ENCODE data around the gene TLR8.
"Not testable (repeated sequence)": the region's sequence is repeated elsewhere in the genome, so short reads cannot be mapped to it uniquely, and the experiment has no call there.

The TLR8 gene

DNA sequence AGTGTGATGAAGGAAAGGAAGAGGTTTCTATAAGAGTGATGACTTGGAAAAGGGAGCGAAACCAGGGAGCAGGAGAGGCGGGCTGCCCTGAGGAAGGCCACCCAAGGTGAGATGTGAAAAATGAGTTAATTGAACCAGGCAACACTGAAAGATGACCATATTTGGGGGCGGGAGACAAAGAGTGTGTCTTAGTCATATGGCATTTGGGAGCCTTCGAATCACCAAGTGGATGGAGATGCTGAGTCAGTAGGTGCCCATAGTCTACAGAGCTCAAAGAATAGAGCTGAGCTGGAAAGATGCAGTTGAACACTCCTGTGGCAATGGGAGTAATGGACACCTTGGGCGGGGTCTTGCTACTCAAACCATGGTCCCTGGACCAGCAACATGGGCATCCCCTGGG is 8.3 kb upstream of the TLR8 start:
- no peak for DNase-seq

DNA sequence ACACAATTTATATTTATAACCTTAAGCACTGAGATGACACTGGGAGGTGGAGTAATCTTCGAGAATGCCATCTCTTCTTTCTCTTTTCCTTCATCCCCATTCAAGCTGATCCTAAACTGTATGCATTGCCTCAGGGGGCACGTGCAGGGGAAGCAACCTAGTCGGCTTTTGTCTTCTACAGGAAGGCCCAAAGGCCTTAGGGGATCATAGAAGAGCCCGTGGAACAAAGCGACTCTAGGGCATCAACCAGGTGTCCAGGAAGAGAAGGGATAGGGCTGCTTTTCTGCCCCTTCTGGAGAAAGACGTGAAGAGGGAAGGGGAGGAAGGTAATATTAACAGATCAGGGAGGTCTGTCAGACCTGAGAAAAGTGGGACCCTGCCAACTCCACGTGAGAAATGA is 6.9 kb upstream of the TLR8 start:
- DNase-seq: no peak

- peak in 1 of 2 donors; percentile 38 for DNase-seq
These were observed 4.9 kb upstream of the TLR8 start for GRCh38 chrX:12901486-12901885.

DNA sequence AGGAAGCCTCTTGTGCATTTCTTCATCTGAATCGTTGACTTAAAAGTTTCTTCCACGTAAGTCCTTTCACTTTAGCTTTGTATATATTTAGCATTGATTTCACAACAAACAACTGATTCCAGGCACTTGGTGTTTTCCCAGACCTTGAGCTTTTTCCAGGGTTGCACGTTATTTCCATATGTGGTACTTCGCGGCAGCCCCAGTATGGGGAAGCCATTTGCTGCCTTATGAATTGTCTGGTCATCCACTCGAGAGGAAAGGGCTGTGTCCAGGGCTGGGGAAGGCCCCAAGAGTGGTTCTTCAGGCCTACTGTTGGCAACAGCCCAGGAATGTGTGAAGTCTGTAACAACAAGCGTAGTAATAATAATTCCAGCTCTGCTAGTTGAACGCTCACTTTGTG is 2.8 kb upstream of the TLR8 start:
- no peak for DNase-seq

DNA sequence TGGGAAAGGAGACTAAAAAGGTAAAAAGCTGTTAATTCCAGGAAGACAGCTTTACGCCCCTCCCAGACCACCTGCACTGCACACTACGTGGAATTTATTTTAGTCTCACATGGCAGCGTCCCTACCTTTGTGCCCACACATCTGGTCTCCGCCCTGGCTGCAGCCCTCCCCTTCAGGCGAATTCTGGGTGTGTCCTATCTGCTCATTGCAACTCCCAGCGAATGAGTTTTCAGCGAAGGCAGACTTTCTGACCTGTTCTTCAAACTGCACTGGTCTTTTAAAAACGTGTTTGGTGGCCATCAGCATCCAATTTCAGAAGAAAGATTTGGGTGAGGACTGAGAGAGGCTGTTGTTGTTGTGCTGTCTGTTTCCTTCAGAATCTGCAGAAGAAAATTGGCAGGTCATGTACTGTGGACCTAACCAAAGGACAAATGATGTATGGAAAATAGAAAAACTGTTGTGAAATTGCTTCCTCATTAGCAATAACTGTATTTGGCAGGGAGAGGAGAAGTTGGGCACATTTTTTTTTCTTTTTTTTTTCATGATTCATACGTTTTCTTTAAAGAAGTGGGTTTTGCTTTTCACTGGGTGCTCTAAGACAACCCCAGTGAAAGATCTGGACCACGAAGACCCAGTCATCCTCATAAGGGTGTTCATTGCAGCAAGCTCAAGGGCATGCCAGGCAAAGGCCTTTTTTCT is 4.2 kb downstream of the TLR8 start:
- no peak for DNase-seq

GRCh38 chrX:12911122-12911470 is 4.7 kb downstream of the TLR8 start:
- DNase-seq: no peak

DNA sequence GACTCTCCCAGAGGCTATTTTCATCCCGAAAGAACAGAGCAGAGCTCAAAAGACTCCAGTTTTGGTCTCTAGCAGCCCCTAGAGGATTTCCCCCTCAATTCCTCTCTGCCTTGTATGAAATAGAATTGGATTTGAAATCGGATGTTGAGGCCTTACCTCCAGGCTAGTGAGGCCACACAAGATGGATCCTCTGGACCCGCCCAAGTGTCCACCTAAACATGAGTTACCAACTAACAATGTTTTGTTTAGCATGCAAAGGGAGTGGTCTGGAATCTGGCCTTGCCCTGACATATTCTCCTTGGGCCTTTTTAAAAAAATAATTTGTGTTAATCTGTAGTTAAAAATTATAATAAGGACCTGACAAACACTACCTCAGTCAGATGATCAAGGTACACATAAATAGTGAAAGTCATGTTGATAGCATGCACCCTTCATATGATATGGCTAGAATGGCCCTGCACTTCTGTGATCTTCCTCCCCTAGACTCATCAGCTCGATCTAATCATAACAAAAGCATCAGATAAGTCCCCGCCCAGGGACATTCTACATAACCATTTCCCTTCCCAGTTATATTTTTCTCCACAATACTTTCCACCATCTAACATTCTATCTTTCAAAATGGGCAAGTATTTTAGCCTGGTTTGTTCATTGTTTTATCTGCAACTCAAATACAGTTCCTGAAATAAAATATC is 6.5 kb downstream of the TLR8 start:
- no peak for DNase-seq

GRCh38 chrX:12917753-12918152 is 11.3 kb downstream of the TLR8 start:
- DNase-seq: no peak

DNA sequence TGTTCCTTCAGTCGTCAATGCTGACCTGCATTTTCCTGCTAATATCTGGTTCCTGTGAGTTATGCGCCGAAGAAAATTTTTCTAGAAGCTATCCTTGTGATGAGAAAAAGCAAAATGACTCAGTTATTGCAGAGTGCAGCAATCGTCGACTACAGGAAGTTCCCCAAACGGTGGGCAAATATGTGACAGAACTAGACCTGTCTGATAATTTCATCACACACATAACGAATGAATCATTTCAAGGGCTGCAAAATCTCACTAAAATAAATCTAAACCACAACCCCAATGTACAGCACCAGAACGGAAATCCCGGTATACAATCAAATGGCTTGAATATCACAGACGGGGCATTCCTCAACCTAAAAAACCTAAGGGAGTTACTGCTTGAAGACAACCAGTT is 12.6 kb downstream of the TLR8 start:
- no peak for DNase-seq

DNA sequence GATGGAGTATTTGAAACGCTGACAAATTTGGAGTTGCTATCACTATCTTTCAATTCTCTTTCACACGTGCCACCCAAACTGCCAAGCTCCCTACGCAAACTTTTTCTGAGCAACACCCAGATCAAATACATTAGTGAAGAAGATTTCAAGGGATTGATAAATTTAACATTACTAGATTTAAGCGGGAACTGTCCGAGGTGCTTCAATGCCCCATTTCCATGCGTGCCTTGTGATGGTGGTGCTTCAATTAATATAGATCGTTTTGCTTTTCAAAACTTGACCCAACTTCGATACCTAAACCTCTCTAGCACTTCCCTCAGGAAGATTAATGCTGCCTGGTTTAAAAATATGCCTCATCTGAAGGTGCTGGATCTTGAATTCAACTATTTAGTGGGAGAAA is 13.2 kb downstream of the TLR8 start:
- DNase-seq: no peak

- DNase-seq: no peak
These were observed 14.6 kb downstream of the TLR8 start for GRCh38 chrX:12920990-12921389.

DNA sequence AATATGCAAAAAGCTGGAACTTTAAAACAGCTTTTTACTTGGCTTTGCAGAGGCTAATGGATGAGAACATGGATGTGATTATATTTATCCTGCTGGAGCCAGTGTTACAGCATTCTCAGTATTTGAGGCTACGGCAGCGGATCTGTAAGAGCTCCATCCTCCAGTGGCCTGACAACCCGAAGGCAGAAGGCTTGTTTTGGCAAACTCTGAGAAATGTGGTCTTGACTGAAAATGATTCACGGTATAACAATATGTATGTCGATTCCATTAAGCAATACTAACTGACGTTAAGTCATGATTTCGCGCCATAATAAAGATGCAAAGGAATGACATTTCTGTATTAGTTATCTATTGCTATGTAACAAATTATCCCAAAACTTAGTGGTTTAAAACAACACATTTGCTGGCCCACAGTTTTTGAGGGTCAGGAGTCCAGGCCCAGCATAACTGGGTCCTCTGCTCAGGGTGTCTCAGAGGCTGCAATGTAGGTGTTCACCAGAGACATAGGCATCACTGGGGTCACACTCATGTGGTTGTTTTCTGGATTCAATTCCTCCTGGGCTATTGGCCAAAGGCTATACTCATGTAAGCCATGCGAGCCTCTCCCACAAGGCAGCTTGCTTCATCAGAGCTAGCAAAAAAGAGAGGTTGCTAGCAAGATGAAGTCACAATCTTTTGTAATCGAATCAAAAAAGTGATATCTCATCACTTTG is 15.6 kb downstream of the TLR8 start:
- DNase-seq: no peak

DNA sequence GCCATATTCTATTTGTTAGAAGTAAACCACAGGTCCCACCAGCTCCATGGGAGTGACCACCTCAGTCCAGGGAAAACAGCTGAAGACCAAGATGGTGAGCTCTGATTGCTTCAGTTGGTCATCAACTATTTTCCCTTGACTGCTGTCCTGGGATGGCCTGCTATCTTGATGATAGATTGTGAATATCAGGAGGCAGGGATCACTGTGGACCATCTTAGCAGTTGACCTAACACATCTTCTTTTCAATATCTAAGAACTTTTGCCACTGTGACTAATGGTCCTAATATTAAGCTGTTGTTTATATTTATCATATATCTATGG is 16.1 kb downstream of the TLR8 start:
- no peak for DNase-seq

DNA sequence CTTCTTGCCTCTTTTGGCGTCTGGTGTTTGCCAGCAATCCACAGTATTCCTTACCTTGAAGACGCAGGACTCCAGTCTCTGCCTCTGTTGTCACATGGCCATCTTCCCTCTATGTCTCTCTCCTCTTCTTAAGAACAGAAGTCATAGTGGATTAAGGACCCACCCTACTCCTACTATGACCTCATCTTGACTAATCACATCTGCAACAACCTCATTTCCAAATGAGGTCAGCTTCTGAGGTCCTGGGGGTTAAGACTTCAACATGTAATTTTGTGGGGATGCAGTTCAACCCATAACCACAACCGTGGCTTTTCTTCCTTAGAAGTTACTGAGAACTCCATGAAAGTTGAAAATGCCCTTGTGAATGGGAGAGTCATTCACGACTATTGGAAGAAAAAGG is 23.3 kb downstream of the TLR8 start:
- DNase-seq: no peak

DNA sequence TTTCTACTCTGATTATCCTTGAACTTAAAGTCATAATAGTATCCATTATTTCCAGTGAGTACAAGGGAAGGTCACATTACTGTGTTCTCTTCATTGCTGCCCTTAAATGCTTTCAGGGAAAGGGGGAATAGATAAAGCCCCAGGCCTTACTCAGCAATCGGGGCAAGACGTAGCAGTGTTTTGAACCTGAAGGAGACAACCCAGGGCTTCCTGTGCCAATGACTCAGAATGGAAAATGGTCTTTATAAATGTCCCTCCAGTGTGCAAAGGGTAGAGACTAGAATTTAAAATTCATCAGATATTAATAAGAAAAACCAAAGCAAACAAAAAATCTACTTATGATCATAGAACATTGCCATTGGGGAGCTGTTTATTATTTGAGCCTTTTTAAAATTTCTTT is 23.7 kb downstream of the TLR8 start:
- DNase-seq: no peak

DNA sequence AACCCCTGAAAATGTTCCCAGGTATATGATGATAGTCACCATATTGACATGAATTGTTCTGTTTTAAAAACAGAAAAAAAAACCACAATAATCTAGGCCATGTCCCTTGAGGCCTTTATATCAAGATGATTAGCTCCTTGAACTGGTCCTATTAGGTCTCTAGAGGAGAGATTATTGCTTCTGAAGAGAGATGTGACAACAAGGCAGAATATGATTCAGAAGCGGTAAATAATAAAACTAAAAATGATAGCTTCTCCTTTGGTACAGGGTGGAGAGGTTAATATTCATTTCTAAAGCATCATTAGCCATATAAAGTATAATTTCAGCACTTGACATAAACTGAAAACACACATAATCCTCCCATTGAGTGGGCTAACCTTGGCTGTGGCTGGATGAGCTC is 25.8 kb downstream of the TLR8 start:
- DNase-seq: no peak

GRCh38 chrX:12934850-12935249 is 28.4 kb downstream of the TLR8 start:
- no peak for DNase-seq

DNA sequence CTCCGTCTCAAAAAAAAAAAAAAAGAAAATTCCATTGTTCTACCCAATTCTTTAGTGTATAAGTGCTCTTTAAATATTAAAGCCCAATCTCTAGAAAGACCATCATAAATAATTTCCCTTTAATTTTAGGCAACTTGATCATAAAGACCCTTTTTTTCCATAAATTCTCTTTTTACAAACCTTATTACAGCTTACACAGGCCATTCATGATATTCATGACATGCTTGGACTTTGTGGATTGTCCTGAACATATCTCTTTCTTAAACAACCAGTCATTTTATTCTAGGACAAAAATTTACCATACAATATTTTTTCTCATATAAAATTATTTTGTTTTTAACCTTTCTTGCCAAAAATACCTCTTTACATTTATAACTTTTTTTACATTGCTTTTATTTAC is 30.5 kb downstream of the TLR8 start:
- no peak for DNase-seq

DNA sequence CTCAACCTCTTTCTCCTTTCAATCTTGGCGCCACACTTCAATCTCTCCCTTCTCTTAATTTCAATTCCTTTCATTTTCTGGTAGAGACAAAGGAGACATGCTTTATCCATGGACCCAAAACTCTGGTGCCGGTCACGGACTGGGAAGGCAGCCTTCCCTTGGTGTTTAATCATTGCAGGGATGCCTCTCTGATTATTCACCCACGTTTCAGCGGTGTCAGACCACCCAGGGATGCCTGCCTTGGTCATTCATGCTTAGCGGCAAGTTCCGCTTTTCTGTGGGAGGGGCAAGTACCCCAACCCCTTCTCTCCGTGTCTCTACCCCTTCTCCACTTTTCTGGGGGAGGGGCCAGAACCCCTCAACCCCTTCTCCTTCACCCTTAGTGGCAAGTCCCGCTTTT is 34.1 kb downstream of the TLR8 start:
- DNase-seq: not testable (repeated sequence)

- DNase-seq: not testable (repeated sequence)
These were observed 37.2 kb downstream of the TLR8 start for GRCh38 chrX:12943592-12943991.

GRCh38 chrX:12944452-12944851 is 38.0 kb downstream of the TLR8 start:
- not testable (repeated sequence) for DNase-seq

DNA sequence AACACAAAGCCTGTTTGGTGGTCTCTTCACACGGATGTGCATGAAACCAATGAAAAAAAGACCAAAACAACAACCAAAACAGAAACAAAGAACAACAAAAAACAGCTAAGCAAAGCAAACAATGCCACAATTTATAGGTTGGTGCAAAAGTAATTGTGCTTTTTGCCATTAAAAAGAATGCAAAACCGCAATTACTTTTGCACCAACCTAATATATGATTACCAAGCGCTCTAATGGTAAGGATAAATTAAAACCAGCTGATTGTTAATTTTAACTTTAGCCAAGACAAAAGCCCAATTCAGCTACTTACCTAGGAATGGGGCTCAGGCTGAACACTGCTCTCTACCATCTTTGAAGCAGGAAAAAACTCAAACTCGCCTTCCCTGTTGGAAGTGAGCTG is 39.1 kb downstream of the TLR8 start:
- no peak for DNase-seq

- no peak for DNase-seq
These were observed 40.0 kb downstream of the TLR8 start for GRCh38 chrX:12946406-12946805.

GRCh38 chrX:12946838-12947544 is 40.6 kb downstream of the TLR8 start:
- peak; percentile 7 to 12 for DNase-seq
